Right hindlimb (tissue), 1 donor: Measurements from ENCODE around the gene ZNF468.
A peak's percentile ranks its signal among the peaks of the same experiment; 100 is the strongest.
"Not testable (repeated sequence)": the region's sequence is repeated elsewhere in the genome, so short reads cannot be mapped to it uniquely, and the experiment has no call there.

ENCODE experiments used
- DNase-seq: peaks from one replicate; pipeline ENCODE4 v3.0.0-alpha.2; 2018

ZNF468 gene

DNA sequence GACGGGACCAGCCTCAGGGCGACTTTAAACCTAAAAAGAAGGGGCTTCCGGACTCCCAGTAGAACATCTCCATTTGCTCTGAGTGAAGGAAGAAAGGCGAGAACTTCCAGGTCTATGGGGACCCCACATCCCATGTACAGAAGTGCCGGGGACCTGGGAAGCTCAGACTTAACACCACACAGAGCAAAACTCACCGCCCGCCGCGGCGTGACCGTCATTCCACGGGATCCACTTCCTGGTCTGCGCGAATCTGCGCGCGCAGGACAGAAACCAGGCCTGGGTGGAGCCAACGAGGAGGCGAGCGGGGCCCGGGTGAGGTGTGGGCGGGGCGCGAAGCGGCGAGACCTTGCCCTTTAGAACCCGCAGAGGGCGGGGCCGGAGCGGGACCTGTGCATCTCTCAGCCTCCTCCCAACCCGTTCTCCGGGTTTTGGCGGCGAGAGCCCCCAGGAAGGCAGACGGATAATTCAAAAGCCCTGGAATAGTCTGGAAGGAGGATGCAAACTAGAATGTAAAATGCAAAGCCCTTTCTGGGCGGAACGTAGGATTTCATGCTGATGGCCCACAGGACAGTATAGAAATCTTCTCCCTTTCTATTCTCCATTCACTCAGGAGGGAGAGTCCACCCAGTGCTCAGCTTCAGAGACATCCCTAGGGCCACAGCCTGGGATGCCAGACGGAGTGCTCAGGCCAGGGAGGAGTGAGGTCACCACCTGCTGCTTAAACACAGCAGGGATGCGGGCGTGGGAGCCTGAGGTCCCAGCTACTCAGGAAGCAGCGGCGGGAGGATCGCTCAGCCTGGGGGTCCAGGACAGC, at the start of gene ZNF468:
Gene ZNF468 (minus strand): TSS at position 242 of the 814 bp plus-strand sequence. CDS start 3,347 bp downstream, outside the sequence.
- DNase-seq, result peak; percentile 80

- DNase-seq, result not testable (repeated sequence)
These were observed 46.8 kb upstream of the ZNF468 start for GRCh38 chr19:52904052-52904780.

- DNase-seq, result no peak
These were observed 44.4 kb upstream of the ZNF468 start for GRCh38 chr19:52901842-52902241.

DNA sequence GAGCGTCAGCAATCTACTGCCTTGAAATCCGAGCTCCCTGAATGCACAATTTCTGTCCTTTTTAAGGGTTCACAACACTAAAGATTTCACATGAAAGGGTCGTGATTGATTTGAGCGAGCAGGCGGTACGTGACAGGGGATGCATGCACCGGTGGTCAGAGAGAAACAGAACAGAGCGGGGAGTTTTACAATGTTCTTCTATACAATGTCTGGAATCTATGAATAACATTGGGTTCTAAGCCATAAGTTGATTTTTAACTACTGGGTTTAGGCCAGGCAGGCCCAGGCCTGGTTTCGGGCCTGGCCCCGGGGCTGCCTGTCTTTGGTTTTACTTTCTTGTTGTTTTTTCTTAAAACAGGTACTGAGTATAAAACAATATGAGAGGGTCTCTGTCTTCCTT, 41.2 kb upstream of the ZNF468 start:
- DNase-seq, result not testable (repeated sequence)

DNA sequence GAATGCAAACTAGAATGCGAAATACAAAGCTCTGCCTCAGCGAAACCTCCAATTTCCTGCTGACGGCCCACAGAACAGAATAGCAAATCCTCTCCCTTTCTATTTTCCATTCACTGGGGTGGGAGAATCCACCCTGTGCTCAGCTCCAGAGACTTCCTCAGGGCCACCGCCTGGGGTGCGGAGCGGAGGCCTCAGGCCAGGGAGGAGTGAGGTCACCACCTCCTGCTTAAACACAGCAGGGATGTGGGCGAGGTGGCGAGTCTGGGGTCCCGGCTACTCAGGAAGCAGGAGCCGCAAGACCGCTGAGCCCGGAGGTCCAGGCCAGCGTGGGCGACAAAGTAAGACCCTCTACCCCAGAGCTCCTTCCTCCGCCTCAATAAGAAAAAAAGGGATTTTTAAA, 40.7 kb upstream of the ZNF468 start:
- no peak for DNase-seq

DNA sequence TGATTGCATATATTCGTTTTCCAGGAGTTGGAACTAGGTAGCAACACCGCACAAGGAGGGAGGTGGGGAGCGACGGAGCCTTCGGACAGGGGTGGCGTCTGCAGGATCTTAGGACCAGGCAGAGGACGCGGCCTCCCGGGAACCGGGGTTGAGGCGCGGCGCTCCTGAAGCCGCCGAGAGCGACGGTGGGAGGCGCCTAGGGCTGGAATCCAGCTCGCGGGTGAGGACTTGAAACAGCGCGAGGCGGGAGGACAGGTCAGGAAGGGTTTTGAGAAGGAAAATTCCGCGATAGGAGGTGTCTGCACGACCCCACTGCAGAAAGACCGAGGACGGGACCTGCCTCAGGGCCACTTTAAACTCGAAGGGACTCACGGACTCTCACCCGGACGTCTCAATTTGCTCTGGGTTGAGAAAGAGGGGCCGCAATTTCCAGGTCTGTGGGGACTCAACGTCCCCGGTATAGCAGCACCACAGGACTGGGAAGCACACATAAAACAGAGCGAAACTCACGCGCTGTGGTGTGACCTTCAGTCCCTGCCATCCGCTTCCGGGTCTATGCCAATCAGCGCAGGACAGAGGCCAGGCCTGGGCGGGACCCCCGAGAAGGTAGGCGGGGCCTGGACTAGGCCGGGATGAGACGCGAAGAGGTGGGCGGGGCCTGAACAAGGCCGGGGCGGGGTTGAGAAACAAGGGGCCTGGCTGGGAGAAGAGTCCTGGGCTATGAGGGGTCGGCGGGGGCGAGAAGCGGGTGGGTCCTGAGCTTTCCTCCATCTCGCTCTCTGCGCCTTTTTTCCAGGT, 39.9 kb upstream of the ZNF468 start, which contains the start of gene ZNF320:
Gene ZNF320 (minus strand): TSS at position 498 of the 798 bp plus-strand sequence. CDS start 7,380 bp downstream, outside the sequence.
- DNase-seq, result peak; percentile 98

- peak; percentile 37 for DNase-seq
These were observed 39.2 kb upstream of the ZNF468 start for GRCh38 chr19:52896431-52897137.

DNA sequence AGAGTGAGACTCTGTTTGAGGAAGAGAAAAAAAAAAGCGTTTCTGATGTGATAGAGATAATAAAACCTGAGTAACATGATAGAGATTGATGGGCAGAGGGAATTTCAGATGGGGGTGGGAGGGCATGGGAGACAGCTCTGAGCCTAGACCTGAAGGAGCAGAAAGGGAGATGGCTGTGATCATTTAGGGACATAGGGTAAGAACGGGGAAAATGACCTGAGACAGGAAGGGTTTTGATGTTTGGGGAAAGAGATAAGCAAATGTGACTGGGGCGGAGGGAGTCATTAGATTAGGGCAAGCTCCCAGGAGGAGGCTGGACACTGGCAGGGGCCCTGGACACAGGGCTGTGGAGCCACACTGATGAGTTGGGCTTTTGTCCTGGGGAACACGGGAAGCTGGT, 33.9 kb upstream of the ZNF468 start:
- DNase-seq, result no peak

DNA sequence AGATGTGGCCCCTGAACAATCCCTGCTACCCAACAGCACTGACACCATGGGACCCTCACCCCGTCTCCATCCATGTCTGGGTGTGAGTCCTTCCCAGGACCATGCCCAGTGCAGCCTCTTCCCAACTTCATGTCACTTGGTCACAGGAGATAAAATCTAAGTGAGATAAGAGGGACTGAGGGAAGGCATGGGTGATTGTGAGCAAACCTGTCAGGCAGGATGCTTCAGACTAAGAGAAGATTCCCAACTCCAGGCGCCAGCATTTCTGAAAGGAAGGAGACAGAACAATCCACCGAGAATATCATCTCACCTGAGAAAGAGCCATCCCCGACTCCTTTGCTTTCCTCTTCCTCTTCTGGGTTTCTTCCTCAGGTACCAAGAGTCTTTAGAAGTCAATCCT, 32.5 kb upstream of the ZNF468 start:
- no peak for DNase-seq

DNA sequence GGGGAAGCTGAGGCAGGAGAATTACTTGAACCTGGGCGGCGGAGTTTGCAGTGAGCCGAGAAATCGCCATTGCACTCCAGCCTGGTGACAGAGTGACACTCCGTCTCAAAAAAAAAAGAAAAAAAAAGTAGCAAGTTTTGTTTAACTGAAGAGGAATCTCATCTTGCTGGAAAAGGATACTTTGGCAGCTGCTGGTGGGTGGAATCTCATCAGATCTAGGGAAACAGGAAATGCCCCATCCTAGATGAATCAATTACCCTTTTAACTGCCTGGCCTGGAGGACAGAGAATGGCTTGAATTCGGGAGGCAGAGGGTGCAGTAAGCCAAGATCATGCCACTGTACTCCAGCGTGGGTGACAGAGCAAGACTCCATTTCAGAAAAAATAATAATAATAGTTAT, 31.7 kb upstream of the ZNF468 start:
- DNase-seq, result no peak

DNA sequence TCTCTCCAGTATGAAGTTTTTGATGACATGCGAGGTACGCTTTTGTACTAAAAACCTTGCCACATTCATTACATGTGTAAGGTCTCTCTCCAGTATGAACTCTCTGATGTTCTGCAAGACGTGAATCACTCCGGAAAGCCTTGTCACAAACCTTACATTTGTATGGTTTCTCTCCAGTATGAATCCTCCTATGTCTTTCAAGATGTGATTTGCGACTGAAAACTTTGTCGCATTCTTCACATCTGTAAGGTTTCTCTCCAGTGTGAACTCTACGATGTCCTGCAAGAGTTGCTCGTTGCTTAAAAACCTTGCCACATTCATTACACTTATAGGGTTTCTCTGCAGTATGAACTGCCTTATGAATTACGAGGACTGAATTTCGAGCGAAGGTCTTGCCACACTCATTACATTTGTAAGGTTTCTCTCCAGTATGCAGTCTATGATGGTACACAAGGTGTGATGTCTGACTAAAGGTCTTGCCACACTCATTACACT, 23.5 kb upstream of the ZNF468 start:
- no peak for DNase-seq

DNA sequence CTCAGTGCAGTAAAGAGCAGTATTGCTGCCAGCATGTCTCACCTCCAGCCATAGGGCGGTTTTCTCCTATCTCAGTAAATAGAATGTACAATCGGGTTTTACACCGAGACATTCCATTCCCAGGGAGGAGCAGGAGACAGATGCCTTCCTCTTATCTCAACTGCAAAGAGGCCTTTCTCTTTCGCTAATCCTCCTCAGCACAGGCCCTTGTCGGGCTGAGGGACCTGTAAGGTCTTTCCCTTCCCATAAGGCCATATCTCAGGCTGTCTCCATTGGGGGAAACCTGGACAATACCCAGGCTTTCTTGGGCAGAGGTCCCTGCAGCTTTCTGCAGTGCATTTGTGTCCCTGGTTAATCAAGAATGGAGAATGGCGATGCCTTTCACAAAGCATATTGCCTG, 15.6 kb upstream of the ZNF468 start:
- DNase-seq, result not testable (repeated sequence)

DNA sequence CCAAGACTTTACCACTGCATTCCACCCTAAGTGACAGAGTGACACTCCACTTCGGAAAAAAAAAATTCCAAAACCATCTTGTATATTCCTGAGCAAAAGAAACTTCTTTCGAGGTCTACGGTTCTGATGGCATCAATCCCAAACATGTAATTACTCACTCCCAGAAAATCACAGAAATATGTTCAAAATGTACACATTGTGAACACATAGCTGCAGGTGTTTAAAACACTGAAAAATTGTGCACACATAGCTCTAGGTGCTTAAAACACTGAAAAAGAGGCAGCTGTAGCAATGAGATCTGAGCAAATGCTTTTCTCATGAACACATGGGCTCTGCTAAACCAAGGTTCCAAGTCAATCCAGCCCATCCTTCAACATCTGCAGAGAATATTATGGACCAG, 14.0 kb upstream of the ZNF468 start:
- no peak for DNase-seq

DNA sequence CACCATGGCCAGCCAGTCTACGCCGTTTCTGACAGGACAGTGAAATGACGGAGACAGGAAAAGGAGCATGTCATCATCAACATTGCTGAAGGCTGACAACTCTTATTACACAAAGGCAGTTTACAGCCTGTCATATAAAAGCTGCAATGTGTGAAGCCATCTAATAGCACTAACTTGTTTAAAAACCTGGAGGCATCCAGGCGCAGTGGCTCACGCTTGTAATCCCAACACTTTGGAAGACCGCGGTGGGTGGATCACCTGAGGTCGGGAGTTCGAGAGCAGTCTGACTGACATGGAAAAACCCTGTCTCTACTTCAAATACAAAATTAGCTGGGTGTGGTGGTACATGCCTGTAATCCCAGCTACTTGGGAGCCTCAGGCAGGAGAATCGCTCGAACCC, 10.6 kb upstream of the ZNF468 start:
- DNase-seq, result not testable (repeated sequence)

- DNase-seq, result peak; percentile 26
These were observed 660 bp downstream of the ZNF468 start for GRCh38 chr19:52856540-52857377.

- not testable (repeated sequence) for DNase-seq
These were observed 10.1 kb downstream of the ZNF468 start for GRCh38 chr19:52847352-52847751.

DNA sequence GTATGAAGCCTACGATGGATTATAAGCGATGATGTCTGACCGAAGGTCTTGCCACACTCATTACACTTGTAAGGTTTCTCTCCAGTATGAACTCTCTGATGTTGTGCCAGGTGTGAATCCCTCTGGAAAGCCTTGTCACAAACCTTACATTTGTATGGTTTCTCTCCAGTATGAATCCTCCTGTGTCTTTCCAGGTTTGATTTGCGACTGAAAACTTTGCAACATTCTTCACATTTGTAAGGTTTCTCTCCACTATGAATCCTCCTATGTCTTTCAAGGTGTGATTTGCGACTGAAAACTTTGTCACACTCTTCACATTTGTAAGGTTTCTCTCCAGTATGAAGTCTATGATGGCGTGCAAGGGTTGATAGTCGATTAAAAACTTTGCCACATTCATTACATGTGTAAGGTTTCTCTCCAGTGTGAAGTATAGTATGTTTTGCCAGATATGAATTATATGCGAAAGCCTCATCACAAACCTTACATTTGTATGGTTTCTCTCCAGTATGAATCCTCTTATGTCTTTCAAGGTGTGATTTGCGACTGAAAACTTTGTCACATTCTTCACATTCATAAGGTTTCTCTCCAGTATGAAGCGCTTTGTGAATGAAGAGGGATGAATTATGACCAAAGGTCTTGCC, 16.5 kb downstream of the ZNF468 start:
- DNase-seq, result not testable (repeated sequence)

DNA sequence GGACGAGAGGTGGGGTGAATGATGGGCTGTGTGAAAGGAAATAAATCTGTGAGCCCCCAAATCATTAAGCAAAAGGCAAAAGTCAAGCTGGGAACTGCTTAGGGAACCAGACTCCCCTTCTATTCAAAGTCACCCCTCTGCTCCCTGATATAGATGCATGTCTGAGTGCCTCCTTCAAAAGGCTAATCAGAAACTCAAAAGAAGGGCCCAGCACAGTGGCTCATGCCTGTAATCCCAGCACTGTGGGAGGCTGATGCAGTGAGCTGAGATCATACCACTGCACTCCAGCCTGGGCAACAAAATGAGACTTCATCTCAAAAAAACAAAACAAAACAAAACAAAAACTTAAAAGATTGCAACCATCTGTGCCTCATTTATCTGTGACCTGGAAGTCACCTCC, 23.1 kb downstream of the ZNF468 start:
- DNase-seq, result not testable (repeated sequence)

- DNase-seq, result not testable (repeated sequence)
These were observed 23.9 kb downstream of the ZNF468 start for GRCh38 chr19:52833541-52833940.

DNA sequence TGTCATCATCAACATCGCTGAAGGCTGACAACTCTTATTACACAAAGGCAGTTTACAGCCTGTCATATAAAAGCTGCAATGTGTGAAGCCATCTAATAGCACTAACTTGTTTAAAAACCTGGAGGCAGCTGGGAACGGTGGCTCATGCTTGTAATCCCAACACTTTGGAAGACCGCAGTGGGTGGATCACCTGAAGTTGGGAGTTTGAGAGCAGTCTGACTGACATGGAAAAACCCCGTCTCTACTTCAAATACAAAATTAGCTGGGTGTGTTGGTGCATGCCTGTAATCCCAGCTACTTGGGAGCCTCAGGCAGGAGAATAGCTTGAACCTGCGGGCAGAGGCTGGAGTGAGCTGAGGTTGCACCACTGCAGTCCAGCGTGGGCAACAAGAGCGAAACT, 27.6 kb downstream of the ZNF468 start:
- DNase-seq, result not testable (repeated sequence)

- DNase-seq, result no peak
These were observed 31.7 kb downstream of the ZNF468 start for GRCh38 chr19:52825765-52826164.
